Vagina (tissue), 2 donors: Measurements from ENCODE around the gene MALT1.
"Not testable (repeated sequence)": the region's sequence is repeated elsewhere in the genome, so short reads cannot be mapped to it uniquely, and the experiment has no call there.

ENCODE experiments used
- POLR2A ChIP-seq, 2 donors: fragments of 450-650 bp; IDR thresholded peaks; one replicate each; pipeline ENCODE4 v1.6.1; 2017; ENCODE audit warnings: antibody characterized with exemption in 2 of 2, mild to moderate bottlenecking in 2 of 2, moderate library complexity in 2 of 2
- POLR2AphosphoS5 ChIP-seq, 2 donors: sonication (generic); formaldehyde crosslinking; IDR thresholded peaks; one replicate each; pipeline ENCODE4 v1.9.0; 2017; ENCODE audit warnings: antibody characterized with exemption in 2 of 2, mild to moderate bottlenecking in 2 of 2, low read depth in 1 of 2; ENCODE audit not compliant: insufficient read depth in 1 of 2

DNA sequence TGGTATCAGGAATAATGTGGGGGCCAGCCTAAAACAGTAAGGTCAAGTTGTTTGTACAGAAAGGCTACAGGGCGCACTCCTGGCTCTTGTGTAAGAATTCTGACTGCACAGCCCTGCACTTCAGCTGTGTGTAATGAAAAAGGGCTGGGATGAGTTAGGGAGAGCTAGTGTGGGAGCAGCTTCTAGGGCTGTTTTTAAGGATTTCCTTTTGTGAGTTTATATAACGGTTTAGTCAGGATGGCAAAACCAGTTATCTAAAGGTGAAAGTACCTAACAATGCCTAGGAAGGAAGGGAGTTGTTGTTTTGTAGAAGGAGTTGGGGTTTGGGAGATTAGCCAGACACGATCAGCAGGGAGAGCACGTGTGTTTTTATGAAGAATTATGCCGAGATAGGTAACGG is 27.7 kb upstream of the MALT1 start:
- not testable (repeated sequence) for TF ChIP-seq POLR2A (IDR thresholded peaks at IDR 0.05); POLR2AphosphoS5 (IDR thresholded peaks at IDR 0.05; ENCODE audit: insufficient read depth in 1 of 2, low read depth in 1 of 2)
